GM19438 (cell line): ENCODE measurements around the gene KHDC4.

Source experiments
- ATAC-seq: cut with Tn5 transposase; IDR thresholded peaks from one replicate; pipeline ENCODE4 v1.9.1; 2021; ENCODE audit warnings: low read depth; ENCODE audit not compliant: unreplicated experiment

KHDC4 gene

DNA sequence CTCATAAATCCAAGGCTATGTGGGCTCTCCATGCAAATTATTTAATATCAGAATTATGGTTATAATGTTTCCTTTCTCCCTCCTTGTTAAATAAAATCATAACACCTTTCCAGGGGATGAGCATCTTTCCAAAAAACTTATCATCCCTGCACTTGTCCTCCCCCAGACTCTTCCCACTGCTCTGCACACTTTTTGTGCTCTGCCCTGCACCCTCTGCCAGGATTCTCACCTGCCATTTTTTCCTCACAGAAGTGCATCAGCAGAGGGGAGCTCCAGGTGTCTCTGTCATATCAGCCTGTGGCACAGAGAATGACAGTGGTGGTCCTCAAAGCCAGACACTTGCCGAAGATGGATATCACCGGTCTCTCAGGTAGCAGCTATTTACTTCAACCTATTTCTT, 54.0 kb downstream of the KHDC4 start:
- ATAC-seq: no peak

DNA sequence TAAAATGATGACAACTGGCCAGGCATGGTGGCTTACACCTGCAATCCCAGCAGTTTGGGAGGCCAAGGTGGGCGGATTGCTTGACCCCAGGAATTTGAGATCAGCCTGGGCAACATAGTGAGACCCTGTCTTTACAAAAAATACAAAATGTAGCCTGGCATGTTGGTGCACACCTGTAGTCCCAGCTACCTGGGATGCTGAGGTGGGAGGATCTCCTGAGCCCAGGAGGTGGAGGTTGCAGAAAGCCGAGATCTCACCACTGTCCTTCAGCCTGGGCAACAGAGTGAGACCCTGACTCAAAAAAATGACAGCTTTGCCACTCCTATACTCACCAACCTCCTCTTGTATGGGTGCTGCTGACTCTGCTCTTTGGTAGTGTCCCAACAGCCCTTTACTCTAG, 56.3 kb downstream of the KHDC4 start:
- ATAC-seq: no peak

DNA sequence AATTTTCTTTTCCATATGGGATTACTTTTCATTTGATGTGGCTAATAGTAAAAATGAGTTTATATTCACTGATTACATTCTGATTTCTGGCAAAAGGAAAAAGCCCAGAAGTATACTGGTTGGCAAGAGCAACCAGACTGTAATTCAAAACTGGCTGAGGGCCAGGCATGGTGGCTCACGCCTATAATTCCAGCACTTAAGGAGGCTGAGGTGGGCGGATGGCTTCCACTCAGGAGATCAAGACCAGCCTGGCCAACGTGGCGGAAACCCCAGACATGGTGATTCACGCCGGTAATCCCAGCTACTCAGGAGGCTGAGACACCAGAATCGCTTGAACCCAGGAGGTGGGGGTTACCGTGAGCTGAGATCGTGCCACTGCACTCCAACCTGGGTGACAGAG, 60.4 kb downstream of the KHDC4 start:
- no peak for ATAC-seq

DNA sequence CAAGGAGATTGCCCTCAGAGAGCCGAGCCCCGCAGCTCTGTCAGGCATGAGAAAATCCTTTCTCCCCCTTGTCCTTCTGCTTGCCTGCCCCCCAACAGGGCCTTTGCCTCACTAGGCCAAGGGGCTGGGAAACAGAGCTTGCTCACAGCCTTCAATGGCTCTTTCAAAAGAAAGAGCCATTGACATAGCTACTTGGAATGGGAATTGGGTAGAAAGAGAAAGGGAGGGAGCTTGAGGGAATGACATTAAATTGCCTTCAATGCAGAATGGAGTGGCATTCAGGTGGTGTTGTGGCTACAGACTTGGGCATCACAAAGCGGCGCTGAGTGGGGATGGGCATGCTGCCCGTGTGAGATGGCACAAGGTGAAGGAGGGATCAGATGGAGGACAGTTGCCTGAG, 61.7 kb downstream of the KHDC4 start:
- ATAC-seq: no peak

DNA sequence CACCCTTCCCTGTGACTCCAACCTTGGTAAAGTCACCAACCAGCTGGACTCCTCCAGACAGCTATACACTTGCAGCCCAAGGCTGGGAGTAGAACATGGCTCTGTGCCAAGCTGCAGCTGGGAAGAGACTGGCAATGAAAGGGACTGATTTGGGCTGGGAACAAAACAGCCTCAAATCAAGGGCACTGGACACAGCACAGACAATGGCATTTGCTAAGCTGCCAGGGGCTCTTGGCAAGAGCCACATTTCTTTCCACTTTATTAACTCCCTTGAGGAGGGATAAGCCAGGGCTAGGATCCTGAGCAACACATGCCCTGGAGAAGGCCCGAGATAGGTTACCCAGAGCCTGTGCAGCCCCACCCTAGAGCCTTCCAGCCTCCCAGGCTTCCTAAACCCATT, 62.8 kb downstream of the KHDC4 start:
- ATAC-seq: no peak

DNA sequence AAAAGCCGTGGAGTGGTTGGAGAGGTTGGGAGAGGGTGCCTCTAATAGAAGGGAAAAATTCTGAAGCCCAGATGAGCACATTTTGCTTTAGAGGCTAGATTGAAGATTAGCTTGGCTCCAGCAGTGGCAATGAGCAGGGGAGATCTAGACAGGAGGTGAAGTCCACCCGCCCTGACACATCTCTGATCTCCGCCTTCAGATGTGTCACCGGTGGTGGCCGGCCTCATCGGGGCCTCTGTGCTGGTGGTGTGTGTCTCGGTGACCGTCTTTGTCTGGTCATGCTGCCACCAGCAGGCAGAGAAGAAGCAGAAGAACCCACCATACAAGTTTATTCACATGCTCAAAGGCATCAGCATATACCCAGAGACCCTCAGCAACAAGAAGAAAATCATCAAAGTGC, 66.4 kb downstream of the KHDC4 start:
- no peak for ATAC-seq

DNA sequence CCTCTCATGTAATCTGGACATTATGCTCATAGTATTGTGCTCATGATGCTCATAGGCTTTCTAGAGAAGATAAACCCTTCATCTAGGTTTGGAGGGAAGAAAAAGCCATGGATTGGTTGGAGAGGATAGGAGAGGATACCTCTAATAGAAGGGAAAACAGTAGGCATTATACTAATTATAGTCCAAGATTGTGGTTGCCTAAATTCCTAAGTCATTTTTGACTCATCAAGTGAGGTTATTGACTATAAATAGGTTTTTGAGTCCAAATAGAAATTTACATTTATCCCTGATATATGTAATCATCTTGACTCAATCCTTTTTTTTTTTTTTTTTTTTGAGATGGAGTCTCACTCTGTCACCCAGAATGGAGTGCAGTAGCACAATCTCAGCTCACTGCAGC, 69.8 kb downstream of the KHDC4 start:
- ATAC-seq: no peak
